Thyroid gland (tissue), 4 donors: ENCODE data around the gene REXO4. TPM values are rescaled to one million over a fixed set of nuclear protein-coding genes. Genes with fewer than 3 reads are reported as not detected.

Experiments
- DNase-seq, 2 donors: peaks; one replicate each; pipeline ENCODE4 v3.0.0-alpha.2; 2019
- H3K27ac ChIP-seq, 3 donors: fragments of 200-600 bp; sonication (generic); 1 replicate in 2 of 3; 2 replicates in 1 of 3; pipeline ENCODE4 v1.5.1; 2016 to 2019; ENCODE audit warnings: mild to moderate bottlenecking in 1 of 3, moderate library complexity in 1 of 3
- H3K27me3 ChIP-seq: fragments of 200-600 bp; sonication (generic); one replicate; pipeline ENCODE4 v1.5.1; 2019
- H3K36me3 ChIP-seq, 2 donors: fragments of 200-600 bp; sonication (generic); one replicate each; pipeline ENCODE4 v1.5.1; 2016 to 2019
- H3K4me1 ChIP-seq, 2 donors: fragments of 200-600 bp; sonication (generic); one replicate each; pipeline ENCODE4 v1.5.1; 2017 to 2019
- H3K4me3 ChIP-seq, 3 donors: fragments of 200-600 bp; sonication (generic); replicated peaks in 1 of 3; 1 replicate in 2 of 3; 2 replicates in 1 of 3; pipeline ENCODE4 v1.5.1; 2016; ENCODE audit warnings: mild to moderate bottlenecking in 1 of 3
- H3K9me3 ChIP-seq: fragments of 200-600 bp; sonication (generic); one replicate; pipeline ENCODE4 v1.5.1; 2017
- POLR2A ChIP-seq, 2 donors: fragments of 450-650 bp; IDR thresholded peaks; one replicate each; pipeline ENCODE4 v1.6.1; 2017; ENCODE audit warnings: antibody characterized with exemption in 2 of 2, mild to moderate bottlenecking in 2 of 2, moderate library complexity in 1 of 2
- WGBS, 2 donors: methylation state at CpG; one replicate each; pipeline ENCODE4 v1.1.5; 2017; 5-methylcytosine and 5-hydroxymethylcytosine counted together
- intact Hi-C: fragments of 100-400 bp; cut with DNase I; formaldehyde crosslinking; loops from one replicate; pipeline ENCODE4 v1.15.1; 2023
- total RNA-seq, 4 donors: library from RNA; depleted of rRNA; stranded (reverse); fragments of >200 nt; gene quantifications; one replicate each; pipeline ENCODE4 v1.2.3, GENCODE V29; 2016
- TF ChIP-seq, protein P1 (sequence below), 6 experiments: fragments of 200-600 bp in 3 of 6; fragments of 450-650 bp in 3 of 6; sonication (generic) in 3 of 6; IDR thresholded peaks; one replicate each; pipeline ENCODE4 v1.5.1; 2016 to 2019; ENCODE audit warnings: antibody characterized with exemption in 6 of 6, mild to moderate bottlenecking in 2 of 6, inconsistent platforms in 1 of 6, moderate library complexity in 1 of 6

The REXO4 gene
- total RNA-seq, 4 donors from 2014 or later = 16.0 to 21.9 (median 19.0) TPM

GRCh38 chr9:133437753-133438531 is 20.1 kb upstream of the REXO4 start:
- no peak overlapping the region for H3K27ac ChIP-seq
- H3K36me3 ChIP-seq = no peaks in the 10 kb centered on the region
- intact Hi-C loops = no loop called here
- WGBS, 2 donors = 92 to 93% methylated on average over 11 to 20 of the region's 20 CpGs
- no peaks in the 10 kb centered on the region for H3K4me1 ChIP-seq
- no peak for TF ChIP-seq POLR2A (IDR thresholded peaks at IDR 0.05)
- TF ChIP-seq, protein P1, sequence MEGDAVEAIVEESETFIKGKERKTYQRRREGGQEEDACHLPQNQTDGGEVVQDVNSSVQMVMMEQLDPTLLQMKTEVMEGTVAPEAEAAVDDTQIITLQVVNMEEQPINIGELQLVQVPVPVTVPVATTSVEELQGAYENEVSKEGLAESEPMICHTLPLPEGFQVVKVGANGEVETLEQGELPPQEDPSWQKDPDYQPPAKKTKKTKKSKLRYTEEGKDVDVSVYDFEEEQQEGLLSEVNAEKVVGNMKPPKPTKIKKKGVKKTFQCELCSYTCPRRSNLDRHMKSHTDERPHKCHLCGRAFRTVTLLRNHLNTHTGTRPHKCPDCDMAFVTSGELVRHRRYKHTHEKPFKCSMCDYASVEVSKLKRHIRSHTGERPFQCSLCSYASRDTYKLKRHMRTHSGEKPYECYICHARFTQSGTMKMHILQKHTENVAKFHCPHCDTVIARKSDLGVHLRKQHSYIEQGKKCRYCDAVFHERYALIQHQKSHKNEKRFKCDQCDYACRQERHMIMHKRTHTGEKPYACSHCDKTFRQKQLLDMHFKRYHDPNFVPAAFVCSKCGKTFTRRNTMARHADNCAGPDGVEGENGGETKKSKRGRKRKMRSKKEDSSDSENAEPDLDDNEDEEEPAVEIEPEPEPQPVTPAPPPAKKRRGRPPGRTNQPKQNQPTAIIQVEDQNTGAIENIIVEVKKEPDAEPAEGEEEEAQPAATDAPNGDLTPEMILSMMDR (IDR thresholded peaks at IDR 0.05) = no peak
- H3K27me3 ChIP-seq = no peaks in the 10 kb centered on the region
- no peaks in the 10 kb centered on the region for H3K9me3 ChIP-seq
- no peak overlapping the region for H3K4me3 ChIP-seq
- DNase-seq = no peak

- Histone ChIP-seq H3K4me1 (no peaks in the 10 kb centered on the region), H3K27ac (no peak overlapping the region), H3K9me3 (no peaks in the 10 kb centered on the region), H3K27me3 (no peaks in the 10 kb centered on the region), H3K36me3 (no peaks in the 10 kb centered on the region), H3K4me3 (no peak overlapping the region)
- TF ChIP-seq POLR2A (IDR thresholded peaks at IDR 0.05) = no peak
- TF ChIP-seq, protein P1 (IDR thresholded peaks at IDR 0.05) = no peak
- DNase-seq = no peak
- WGBS, 2 donors = 77 to 93% methylated on average over 2 to 10 of the region's 16 CpGs
- intact Hi-C loops = no loop called here
Observed at GRCh38 chr9:133436681-133437080, 18.9 kb upstream of the REXO4 start.

- Histone ChIP-seq H3K4me1 (peaks cover 0 to 9% of the 10 kb centered on the region in 2 donors), H3K9me3 (no peaks in the 10 kb centered on the region), H3K27ac (no peak overlapping the region), H3K4me3 (no peak overlapping the region), H3K36me3 (no peaks in the 10 kb centered on the region), H3K27me3 (no peaks in the 10 kb centered on the region)
- no peak for DNase-seq
- intact Hi-C loops = no loop called here
- WGBS, 2 donors = 86 to 94% methylated on average over 3 to 6 of the region's 11 CpGs
- TF ChIP-seq POLR2A (IDR thresholded peaks at IDR 0.05) = no peak
- TF ChIP-seq, protein P1 (IDR thresholded peaks at IDR 0.05) = no peak
Observed at GRCh38 chr9:133433351-133433843, 15.6 kb upstream of the REXO4 start.

DNA sequence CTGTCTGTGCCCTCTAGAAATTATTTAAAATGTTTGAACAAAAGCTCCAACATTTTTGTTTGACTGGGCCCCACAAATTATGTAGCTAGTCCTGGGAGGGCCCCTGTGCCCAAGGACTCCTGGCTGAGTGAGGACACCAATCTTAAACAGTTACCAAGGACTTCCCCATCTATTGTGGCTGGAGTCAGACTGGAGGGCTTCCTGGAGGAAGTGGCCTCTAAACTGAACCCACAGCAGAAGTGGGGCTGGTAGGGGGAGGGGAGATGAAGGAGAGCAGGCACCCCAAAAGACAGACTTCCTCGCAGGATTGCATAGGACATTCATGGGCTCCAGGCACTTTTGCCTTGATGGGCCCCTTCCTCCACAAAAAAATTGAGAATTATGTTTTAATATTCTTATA is 12.4 kb upstream of the REXO4 start:
- WGBS, 2 donors = 93 to 94% methylated on average over 1 of the region's 1 CpG
- Histone ChIP-seq H3K9me3 (no peaks in the 10 kb centered on the region), H3K27ac (no peak overlapping the region), H3K36me3 (no peaks in the 10 kb centered on the region), H3K4me3 (no peak overlapping the region), H3K4me1 (peaks cover 3 to 16% of the 10 kb centered on the region in 2 donors), H3K27me3 (no peaks in the 10 kb centered on the region)
- DNase-seq = no peak
- TF ChIP-seq, protein P1 (IDR thresholded peaks at IDR 0.05) = no peak
- no peak for TF ChIP-seq POLR2A (IDR thresholded peaks at IDR 0.05)
- intact Hi-C loops = no loop called here

- H3K36me3 ChIP-seq = no peaks in the 10 kb centered on the region
- peaks cover 3 to 16% of the 10 kb centered on the region in 2 donors for H3K4me1 ChIP-seq
- intact Hi-C loops = no loop called here
- no peak for TF ChIP-seq POLR2A (IDR thresholded peaks at IDR 0.05)
- TF ChIP-seq, protein P1 (IDR thresholded peaks at IDR 0.05) = peak in 3 of 6 experiments; percentile 27 to 49 (median 37)
- no peaks in the 10 kb centered on the region for H3K27me3 ChIP-seq
- H3K4me3 ChIP-seq = no peak overlapping the region
- peak; percentile 51 to 56 for DNase-seq
- 18 to 37% methylated on average over 16 to 19 of the region's 49 CpGs for WGBS, 2 donors
- H3K9me3 ChIP-seq = no peaks in the 10 kb centered on the region
- H3K27ac ChIP-seq = no peak overlapping the region
Observed at GRCh38 chr9:133429641-133430161, 11.9 kb upstream of the REXO4 start.
